ENCODE measurements around the gene RAB3IL1.

The RAB3IL1 gene

GRCh38 chr11:61862714-61863547, 54.4 kb downstream of the RAB3IL1 start:
- no peak for DNase-seq

GRCh38 chr11:61861634-61862033, 55.7 kb downstream of the RAB3IL1 start:
- no peak for DNase-seq

GRCh38 chr11:61860054-61860903, 57.1 kb downstream of the RAB3IL1 start:
- DNase-seq: no peak

- no peak for DNase-seq
Observed at GRCh38 chr11:61855939-61856680, 61.3 kb downstream of the RAB3IL1 start.

GRCh38 chr11:61854966-61855714, 62.2 kb downstream of the RAB3IL1 start:
- DNase-seq: no peak

- DNase-seq: no peak
Observed at GRCh38 chr11:61854206-61854895, 63.0 kb downstream of the RAB3IL1 start.

- DNase-seq: no peak
Observed at GRCh38 chr11:61853698-61854169, 63.6 kb downstream of the RAB3IL1 start.

GRCh38 chr11:61851900-61852295, 65.5 kb downstream of the RAB3IL1 start:
- no peak for DNase-seq

- DNase-seq: no peak
Observed at GRCh38 chr11:61851113-61851899, 66.1 kb downstream of the RAB3IL1 start.

- no peak for DNase-seq
Observed at GRCh38 chr11:61850687-61851086, 66.7 kb downstream of the RAB3IL1 start.

- DNase-seq: no peak
Observed at GRCh38 chr11:61848631-61849030, 68.7 kb downstream of the RAB3IL1 start.

- DNase-seq: no peak
Observed at GRCh38 chr11:61847914-61848581, 69.3 kb downstream of the RAB3IL1 start.

Measured in NCI-H1417 treated with DMSO at 0.1 percent for 48 hours (cell line).